K562 (cell line): ENCODE results near the gene PLCG2. TPM values are rescaled to one million over a fixed set of nuclear protein-coding genes. Genes with fewer than 3 reads are reported as not detected.

Experiments used
- BDP1 ChIP-seq: IDR thresholded peaks from 3 replicates; pipeline ENCODE4 v1.6.1; 2011; ENCODE audit not compliant: insufficient read length, insufficient read depth
- CEBPB ChIP-seq: fragments of 450-650 bp; IDR thresholded peaks from 2 replicates; pipeline ENCODE4 v1.6.1; 2016; ENCODE audit warnings: missing genetic modification characterization, missing compliant biosample characterization
- CHCHD3 ChIP-seq: fragments of 250-450 bp; sonication (Bioruptor Pico); IDR thresholded peaks from 2 replicates; pipeline ENCODE4 v2.1.2; 2022; ENCODE audit warnings: mild to moderate bottlenecking
- CHD1 ChIP-seq: fragments of 200-600 bp; sonication (generic); IDR thresholded peaks from one replicate; pipeline ENCODE4 v1.6.1; 2012; ENCODE audit warnings: mild to moderate bottlenecking, moderate library complexity, low read length, inconsistent platforms
- ESRRB ChIP-seq: fragments of 250-450 bp; sonication (Bioruptor Pico); IDR thresholded peaks from 2 replicates; pipeline ENCODE4 v1.5.0; 2020; ENCODE audit warnings: mild to moderate bottlenecking, moderate library complexity, borderline replicate concordance
- HIVEP1 ChIP-seq: fragments of 250-450 bp; sonication (Bioruptor Pico); IDR thresholded peaks from 2 replicates; pipeline ENCODE4 v1.4.0; 2020; ENCODE audit warnings: mild to moderate bottlenecking
- HMBOX1 ChIP-seq: sonication (generic); IDR thresholded peaks from 2 replicates; pipeline ENCODE4 v1.6.1; 2016
- MAFG ChIP-seq: fragments of 450-650 bp; conservative IDR thresholded peaks from 2 replicates; pipeline ENCODE4 v1.6.1; 2016; ENCODE audit warnings: missing genetic modification characterization, missing compliant biosample characterization
- MAX ChIP-seq: sonication (generic); formaldehyde crosslinking; IDR thresholded peaks from 2 replicates; pipeline ENCODE4 v1.9.0; 2022; ENCODE audit warnings: mild to moderate bottlenecking, missing genetic modification reagents
- MED1 ChIP-seq: sonication (generic); formaldehyde crosslinking; IDR thresholded peaks from 2 replicates; pipeline ENCODE4 v1.8.1; 2023; ENCODE audit warnings: missing genetic modification reagents, borderline replicate concordance
- NR2F6 ChIP-seq: fragments of 450-650 bp; formaldehyde crosslinking; IDR thresholded peaks from 2 replicates; pipeline ENCODE4 v1.4.0; 2020; ENCODE audit warnings: mild to moderate bottlenecking
- POLR2G ChIP-seq: fragments of 200-400 bp; formaldehyde crosslinking; IDR thresholded peaks from 2 replicates; pipeline ENCODE4 v1.6.1; 2017; ENCODE audit warnings: low read depth, mild to moderate bottlenecking, antibody characterized with exemption, low read length, moderate library complexity
- PYGO2 ChIP-seq: fragments of 450-650 bp; IDR thresholded peaks from 2 replicates; pipeline ENCODE4 v1.6.1; 2016; ENCODE audit warnings: mild to moderate bottlenecking, missing genetic modification characterization, moderate library complexity, missing compliant biosample characterization
- TRIM24 ChIP-seq, 2 experiments: fragments of 450-650 bp; IDR thresholded peaks; 2 replicates each; pipeline ENCODE4 v1.6.1; 2016
- U2AF2 ChIP-seq: fragments of 200-400 bp; formaldehyde crosslinking; optimal IDR thresholded peaks from 2 replicates; pipeline ENCODE3; 2017; ENCODE audit warnings: low read depth, mild to moderate bottlenecking, low read length
- ZNF282 ChIP-seq: sonication (generic); formaldehyde crosslinking; IDR thresholded peaks from 2 replicates; pipeline ENCODE4 v1.8.1; 2023; ENCODE audit warnings: missing genetic modification reagents
- ZNF384 ChIP-seq: IDR thresholded peaks from 2 replicates; pipeline ENCODE4 v1.6.1; 2012; ENCODE audit warnings: low read depth, low read length, improper control_type of control experiment
- ZNF436 ChIP-seq: fragments of 250-450, 450-650 bp; sonication (Bioruptor Pico); formaldehyde crosslinking; IDR thresholded peaks from 2 replicates; pipeline ENCODE4 v1.7.0; 2020; ENCODE audit warnings: mild to moderate bottlenecking
- polyA plus RNA-seq, 8 experiments: library from polyadenylated mRNA; depleted of rRNA in 4 of 8; stranded (reverse) in 5 of 8; unstranded in 3 of 8; fragments of >200 nt; fragmentation: Nextera tagmentation in 2 of 8; fragmentation: Illumina TruSeq in 1 of 8; extraction: Ambion mirVana in 2 of 8; extraction: Trizol in 1 of 8; gene quantifications; 2 replicates each; pipeline versions ENCODE4 v1.2.1 to v1.2.3, GENCODE V29; 2011 to 2014; ENCODE audit warnings: inconsistent platforms in 1 of 8, missing spikeins in 1 of 8
- total RNA-seq, 7 experiments: library from RNA; depleted of rRNA in 6 of 7; stranded (reverse); fragments of >200 nt in 6 of 7; fragmentation: Illumina TruSeq in 2 of 7; extraction: Trizol in 2 of 7; gene quantifications; 2 replicates each; pipeline versions ENCODE4 v1.2.1 to v1.2.3, GENCODE V29; 2011 to 2021; ENCODE audit warnings: low replicate concordance in 1 of 7
- TF ChIP-seq, protein P1 (sequence below): fragments of 450-650 bp; formaldehyde crosslinking; IDR thresholded peaks from 2 replicates; pipeline ENCODE4 v1.4.0; 2020; ENCODE audit warnings: mild to moderate bottlenecking
- TF ChIP-seq, protein P2 (sequence below): sonication (generic); formaldehyde crosslinking; IDR thresholded peaks from 2 replicates; pipeline ENCODE4 v1.8.0; 2022; ENCODE audit warnings: missing genetic modification reagents, mild to moderate bottlenecking, moderate library complexity, borderline replicate concordance

Gene PLCG2
- total and polyA plus RNA-seq, 9 of the 15 experiments (the other 6 are each of a cell fraction or from before 2014, with no cell fraction given): 0.94 to 7.1 (median 3.1) TPM

- TF ChIP-seq, protein P1, sequence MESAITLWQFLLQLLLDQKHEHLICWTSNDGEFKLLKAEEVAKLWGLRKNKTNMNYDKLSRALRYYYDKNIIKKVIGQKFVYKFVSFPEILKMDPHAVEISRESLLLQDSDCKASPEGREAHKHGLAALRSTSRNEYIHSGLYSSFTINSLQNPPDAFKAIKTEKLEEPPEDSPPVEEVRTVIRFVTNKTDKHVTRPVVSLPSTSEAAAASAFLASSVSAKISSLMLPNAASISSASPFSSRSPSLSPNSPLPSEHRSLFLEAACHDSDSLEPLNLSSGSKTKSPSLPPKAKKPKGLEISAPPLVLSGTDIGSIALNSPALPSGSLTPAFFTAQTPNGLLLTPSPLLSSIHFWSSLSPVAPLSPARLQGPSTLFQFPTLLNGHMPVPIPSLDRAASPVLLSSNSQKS (CRISPR knock-in tag): no peak
- TF ChIP-seq ZNF384 (no peak), U2AF2 (no peak), POLR2G (peak; percentile 58), ZNF282 (CRISPR knock-in tag) (no peak), MED1 (CRISPR knock-in tag) (no peak), MAFG (tag) (no peak), ZNF436 (CRISPR knock-in tag) (no peak), ESRRB (CRISPR knock-in tag) (no peak), MAX (peak; percentile 68), CHD1 (no peak), BDP1 (no peak), CHCHD3 (CRISPR knock-in tag) (no peak), PYGO2 (tag) (no peak), HIVEP1 (no peak), TRIM24 (IDR thresholded peaks at IDR 0.05) (no peak), HMBOX1 (no peak), CEBPB (tag) (no peak), NR2F6 (CRISPR knock-in tag) (no peak)
- TF ChIP-seq, protein P2, sequence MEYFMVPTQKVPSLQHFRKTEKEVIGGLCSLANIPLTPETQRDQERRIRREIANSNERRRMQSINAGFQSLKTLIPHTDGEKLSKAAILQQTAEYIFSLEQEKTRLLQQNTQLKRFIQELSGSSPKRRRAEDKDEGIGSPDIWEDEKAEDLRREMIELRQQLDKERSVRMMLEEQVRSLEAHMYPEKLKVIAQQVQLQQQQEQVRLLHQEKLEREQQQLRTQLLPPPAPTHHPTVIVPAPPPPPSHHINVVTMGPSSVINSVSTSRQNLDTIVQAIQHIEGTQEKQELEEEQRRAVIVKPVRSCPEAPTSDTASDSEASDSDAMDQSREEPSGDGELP: peak; percentile 33; the same call in 1 of the 2 replicates
Measured at GRCh38 chr16:81928975-81929374, 149.9 kb downstream of the PLCG2 start (continued).
